Activated CD4-positive, alpha-beta T cell treated with anti-CD3 and anti-CD28 coated beads, Interleukin-2, amount 50 U/mL, for 48 hours (primary cell): Measurements from ENCODE around the gene MXD3.
"Not testable (repeated sequence)": the region's sequence is repeated elsewhere in the genome, so short reads cannot be mapped to it uniquely, and the experiment has no call there.

ENCODE experiments used
- DNase-seq, 2 experiments: peaks; one replicate each; pipeline ENCODE4 v3.0.0-alpha.2; 2020

Gene MXD3

GRCh38 chr5:177260961-177261360 is 50.7 kb downstream of the MXD3 start:
- DNase-seq, result no peak

GRCh38 chr5:177258711-177259110 is 53.0 kb downstream of the MXD3 start:
- DNase-seq, result not testable (repeated sequence)
